IMR-90 (cell line): Measurements from ENCODE around the gene SMYD1. TPM values are rescaled to one million over a fixed set of nuclear protein-coding genes. Genes with fewer than 3 reads are reported as not detected.

Experiments
- ATAC-seq: fragments of 200-7000 bp; cut with Tn5 transposase; 2 replicates; pipeline ENCODE4 v1.9.1; 2020; ENCODE audit warnings: low read depth, mild to moderate bottlenecking, moderate library complexity
- BruUV-seq: library from RNA; stranded (reverse); fragments of 400-500 nt; replicated peaks from 2 replicates; lab custom pipeline; 2021; lab: Mats Ljungman, UMichigan
- CTCF ChIA-PET: fragments of 300-600 bp; formaldehyde crosslinking; extraction: SDS; loops from one replicate; lab custom pipeline; 2021; ENCODE audit warnings: antibody characterized with exemption; lab: Yijun Ruan, JAX
- POLR2A ChIA-PET: fragments of 300-600 bp; sonication (Branson Sonifier 250); formaldehyde crosslinking; loops from one replicate; lab custom pipeline; 2022; ENCODE audit warnings: antibody characterized with exemption; ENCODE audit not compliant: unreplicated experiment; lab: Charles Lee
- DNase-seq: peaks from one replicate; pipeline ENCODE4 v3.0.0; 2013
- H2AFZ ChIP-seq: replicated peaks from 2 replicates; pipeline ENCODE3; 2013; ENCODE audit warnings: low read length, mild to moderate bottlenecking; ENCODE audit not compliant: poor library complexity
- H2AK5ac ChIP-seq: 2 replicates; pipeline ENCODE4 v1.6.1; 2013; ENCODE audit warnings: low read depth, low read length, inconsistent platforms
- H2AK9ac ChIP-seq: replicated peaks from 2 replicates; pipeline ENCODE3; 2013; ENCODE audit warnings: mild to moderate bottlenecking, low read depth, low read length, moderate library complexity; ENCODE audit not compliant: poor library complexity
- H2BK120ac ChIP-seq: 2 replicates; pipeline ENCODE4 v1.6.1; 2013; ENCODE audit warnings: low read depth, low read length, inconsistent platforms
- H2BK15ac ChIP-seq: 3 replicates; pipeline ENCODE4 v1.6.1; 2013; ENCODE audit warnings: low read depth, low read length, inconsistent platforms
- H2BK20ac ChIP-seq: 2 replicates; pipeline ENCODE4 v1.6.1; 2013; ENCODE audit warnings: low read depth, mild to moderate bottlenecking, inconsistent platforms, low read length, moderate library complexity
- H2BK5ac ChIP-seq: 2 replicates; pipeline ENCODE4 v1.6.1; 2013; ENCODE audit warnings: mild to moderate bottlenecking, low read depth, low read length, inconsistent platforms; ENCODE audit not compliant: poor library complexity, severe bottlenecking
- H3K14ac ChIP-seq: replicated peaks from 2 replicates; pipeline ENCODE4 v1.6.1; 2013; ENCODE audit warnings: low read depth, low read length, inconsistent platforms
- H3K18ac ChIP-seq: 2 replicates; pipeline ENCODE4 v1.6.1; 2013; ENCODE audit warnings: low read depth, low read length, control low read depth
- H3K23ac ChIP-seq: 2 replicates; pipeline ENCODE4 v1.6.1; 2013; ENCODE audit warnings: low read depth, low read length, inconsistent platforms
- H3K27ac ChIP-seq: 2 replicates; pipeline ENCODE4 v1.5.1; 2013; ENCODE audit warnings: mild to moderate bottlenecking, control low read depth, low read length; ENCODE audit not compliant: insufficient read depth
- H3K27me3 ChIP-seq: 2 replicates; pipeline ENCODE4 v1.6.1; 2013; ENCODE audit warnings: low read length; ENCODE audit not compliant: control insufficient read depth, insufficient read depth
- H3K36me3 ChIP-seq: 2 replicates; pipeline ENCODE4 v1.6.1; 2013; ENCODE audit warnings: low read length, mixed read lengths; ENCODE audit not compliant: control insufficient read depth, insufficient read depth
- H3K4ac ChIP-seq: 2 replicates; pipeline ENCODE4 v1.6.1; 2013; ENCODE audit warnings: low read depth, low read length, inconsistent platforms
- H3K4me1 ChIP-seq: 2 replicates; pipeline ENCODE4 v1.6.1; 2013; ENCODE audit warnings: low read length, mixed read lengths; ENCODE audit not compliant: control insufficient read depth, insufficient read depth
- H3K4me2 ChIP-seq: 2 replicates; pipeline ENCODE4 v1.6.1; 2013; ENCODE audit warnings: low read depth, mild to moderate bottlenecking, control low read depth, low read length, moderate library complexity
- H3K4me3 ChIP-seq: 2 replicates; pipeline ENCODE4 v1.5.1; 2013; ENCODE audit warnings: low read depth, mild to moderate bottlenecking, control low read depth, low read length, moderate library complexity; ENCODE audit not compliant: insufficient read depth
- H3K56ac ChIP-seq: 2 replicates; pipeline ENCODE4 v1.6.1; 2013; ENCODE audit warnings: low read length, inconsistent platforms; ENCODE audit not compliant: insufficient read depth; ENCODE audit errors: extremely low read depth
- H3K79me1 ChIP-seq, 2 experiments: 2 replicates each; pipeline ENCODE4 v1.6.1; 2013; ENCODE audit warnings: low read length in 2 of 2, inconsistent platforms in 1 of 2, low read depth in 1 of 2
- H3K9ac ChIP-seq: 2 replicates; pipeline ENCODE4 v1.6.1; 2013; ENCODE audit warnings: low read depth, low read length, control low read depth
- H3K9me1 ChIP-seq: 2 replicates; pipeline ENCODE4 v1.6.1; 2013; ENCODE audit warnings: low read length, inconsistent platforms; ENCODE audit not compliant: insufficient read depth
- H3K9me3 ChIP-seq: 2 replicates; pipeline ENCODE4 v1.6.1; 2013; ENCODE audit warnings: low read length; ENCODE audit not compliant: control insufficient read depth, insufficient read depth
- H4K20me1 ChIP-seq: 2 replicates; pipeline ENCODE4 v1.6.1; 2013; ENCODE audit warnings: low read length, inconsistent platforms; ENCODE audit not compliant: insufficient read depth
- H4K5ac ChIP-seq: 2 replicates; pipeline ENCODE4 v1.6.1; 2013; ENCODE audit warnings: mild to moderate bottlenecking, low read depth, low read length, control low read depth
- H4K8ac ChIP-seq, 2 experiments: 2 replicates each; pipeline ENCODE4 v1.6.1; 2013; ENCODE audit warnings: low read depth in 2 of 2, low read length in 2 of 2, control low read depth in 1 of 2, inconsistent platforms in 1 of 2
- H4K91ac ChIP-seq: 2 replicates; pipeline ENCODE4 v1.6.1; 2013; ENCODE audit warnings: low read depth, low read length, inconsistent platforms; ENCODE audit not compliant: insufficient read depth
- CEBPB ChIP-seq: IDR thresholded peaks from 2 replicates; pipeline ENCODE4 v1.6.1; 2012; ENCODE audit warnings: low read depth, low read length, improper control_type of control experiment
- CHD1 ChIP-seq: IDR thresholded peaks from 2 replicates; pipeline ENCODE4 v1.6.1; 2012; ENCODE audit warnings: low read depth, low read length, improper control_type of control experiment
- CTCF ChIP-seq: conservative IDR thresholded peaks from 2 replicates; pipeline ENCODE4 v1.5.1; 2012; ENCODE audit warnings: mild to moderate bottlenecking, low read depth, low read length, improper control_type of control experiment
- ELK1 ChIP-seq: fragments of 150-350 bp; IDR thresholded peaks from 2 replicates; pipeline ENCODE4 v1.6.1; 2016; ENCODE audit warnings: low read depth, mild to moderate bottlenecking, low read length, moderate library complexity, borderline replicate concordance
- FOS ChIP-seq: fragments of 150-350 bp; IDR thresholded peaks from 2 replicates; pipeline ENCODE4 v1.6.1; 2016; ENCODE audit warnings: low read depth, low read length
- MAFK ChIP-seq: IDR thresholded peaks from 2 replicates; pipeline ENCODE4 v1.6.1; 2012; ENCODE audit warnings: low read depth, low read length, improper control_type of control experiment
- MXI1 ChIP-seq: IDR thresholded peaks from 2 replicates; pipeline ENCODE4 v1.6.1; 2012; ENCODE audit warnings: low read depth, mild to moderate bottlenecking, low read length, moderate library complexity, borderline replicate concordance
- NFE2L2 ChIP-seq: fragments of 150-350 bp; IDR thresholded peaks from 2 replicates; pipeline ENCODE4 v1.6.1; 2016; ENCODE audit warnings: low read depth, mild to moderate bottlenecking, low read length
- POLR2A ChIP-seq: IDR thresholded peaks from 2 replicates; pipeline ENCODE4 v1.6.1; 2012; ENCODE audit warnings: mild to moderate bottlenecking, low read depth, low read length
- RAD21 ChIP-seq: IDR thresholded peaks from 2 replicates; pipeline ENCODE4 v1.6.1; 2012; ENCODE audit warnings: low read length, improper control_type of control experiment
- RCOR1 ChIP-seq: IDR thresholded peaks from 2 replicates; pipeline ENCODE4 v1.6.1; 2012; ENCODE audit warnings: mild to moderate bottlenecking, low read length, improper control_type of control experiment; ENCODE audit not compliant: insufficient replicate concordance
- RFX5 ChIP-seq: IDR thresholded peaks from 2 replicates; pipeline ENCODE4 v1.8.0; 2012; ENCODE audit warnings: low read depth, mild to moderate bottlenecking, low read length, moderate library complexity
- USF2 ChIP-seq: fragments of 150-350 bp; IDR thresholded peaks from 2 replicates; pipeline ENCODE4 v1.6.1; 2017; ENCODE audit warnings: mild to moderate bottlenecking, antibody characterized with exemption, low read length, low read depth
- WGBS, 2 experiments: methylation state at CpG; one replicate each; pipeline versions ENCODE4 v1.1.5 to v1.1.7; 2013; ENCODE audit warnings: missing lambda C conversion rate in 2 of 2; ENCODE audit not compliant: insufficient read length in 1 of 2; ENCODE audit errors: extremely low coverage in 2 of 2; 5-methylcytosine and 5-hydroxymethylcytosine counted together
- dilution Hi-C: fragments of 300-500 bp; cut with HindIII; formaldehyde crosslinking; loops from one replicate; pipeline ENCODE4 v1.14.3; 2018; ENCODE audit warnings: low sequenced_read_pairs; ENCODE audit not compliant: unreplicated experiment
- in situ Hi-C: fragments of 300-500 bp; cut with MboI; formaldehyde crosslinking; loops from 3 replicates; pipeline ENCODE4 v1.14.3; 2019; ENCODE audit warnings: low sequenced_read_pairs, inconsistent platforms, mixed read lengths
- intact Hi-C: fragments of 100-400 bp; cut with micrococcal nuclease; formaldehyde crosslinking; loops from 2 replicates; pipeline ENCODE4 v1.10.0; 2022
- polyA plus RNA-seq, 3 experiments: library from polyadenylated mRNA; depleted of rRNA; stranded (reverse); fragments of >200 nt; gene quantifications; 2 replicates each; pipeline ENCODE4 v1.2.3, GENCODE V29; 2012; ENCODE audit warnings: low replicate concordance in 1 of 3
- total RNA-seq: library from RNA; depleted of rRNA; stranded (reverse); fragments of >200 nt; gene quantifications from 2 replicates; pipeline ENCODE4 v1.2.3, GENCODE V29; 2012

SMYD1 gene
- total and polyA plus RNA-seq, 2 of the 4 experiments (the other 2 are of a cell fraction), result not detected

- H3K27me3 ChIP-seq, result peaks cover 10% of the 10 kb centered on the region
- H2BK20ac ChIP-seq, result no peak overlapping the region
- no peak overlapping the region for H4K5ac ChIP-seq
- H3K4me2 ChIP-seq, result no peak overlapping the region
- no peak overlapping the region for H2AK5ac ChIP-seq
- CTCF ChIA-PET, result no interaction called here
- H2BK15ac ChIP-seq, result no peak overlapping the region
- no peak overlapping the region for H4K91ac ChIP-seq
- no peak overlapping the region for H3K14ac ChIP-seq
- H2BK120ac ChIP-seq, result no peak overlapping the region
- no peak overlapping the region for H3K56ac ChIP-seq
- no peak overlapping the region for H3K18ac ChIP-seq
- H3K27ac ChIP-seq, result no peak overlapping the region
- no peaks in the 10 kb centered on the region for H3K9me3 ChIP-seq
- intact Hi-C loops, result no loop called here
- ATAC-seq (no peak), DNase-seq (no peak)
- no peak overlapping the region for H2AFZ ChIP-seq
- no peaks in the 10 kb centered on the region for H4K20me1 ChIP-seq
- WGBS, 2 experiments, result 93% methylated on average over 2 of the region's 5 CpGs; no CpG with 5 or more reads in 1 of the 2 experiments
- H2AK9ac ChIP-seq, result no peak overlapping the region
- H3K4me1 ChIP-seq, result peaks cover 11% of the 10 kb centered on the region
- TF ChIP-seq MAFK, result no peak
- TF ChIP-seq RAD21, result no peak
- no peak for TF ChIP-seq RCOR1
- TF ChIP-seq POLR2A, result no peak
- TF ChIP-seq CTCF, result no peak
- no peak for TF ChIP-seq CHD1
- no peak for TF ChIP-seq NFE2L2
- no peak for TF ChIP-seq ELK1
- no peak for TF ChIP-seq RFX5
- no peak for TF ChIP-seq USF2
- TF ChIP-seq MXI1, result no peak
- TF ChIP-seq CEBPB, result no peak
- no peak for TF ChIP-seq FOS
- BruUV-seq, result no TSS peak
- H3K4me3 ChIP-seq, result no peak overlapping the region
- no peak overlapping the region for H3K4ac ChIP-seq
- H3K23ac ChIP-seq, result no peak overlapping the region
- H3K9ac ChIP-seq, result no peak overlapping the region
- in situ Hi-C loops, result loop anchor here (25.0 kb wide), 1 partner anchor 604 kb away; no protein-coding TSS in a partner anchor
- peaks cover 13% of the 10 kb centered on the region for H3K9me1 ChIP-seq
- H3K36me3 ChIP-seq, result no peaks in the 10 kb centered on the region
- dilution Hi-C loops, result no loop called here
- H2BK5ac ChIP-seq, result no peak overlapping the region
- H4K8ac ChIP-seq, result no peak overlapping the region
- peaks cover 13 to 25% of the 10 kb centered on the region in 2 experiments for H3K79me1 ChIP-seq
- POLR2A ChIA-PET, result no interaction called here
These were observed 9.4 kb upstream of the SMYD1 start for GRCh38 chr2:88058191-88058590.
